ENCODE measurements around the gene ZNF287.
"Not testable (repeated sequence)": the region's sequence is repeated elsewhere in the genome, so short reads cannot be mapped to it uniquely, and the experiment has no call there.

The ZNF287 gene

GRCh38 chr17:16552637-16553045 lies 16.4 kb downstream of the ZNF287 start:
- H3K4me3 ChIP-seq (ENCODE audit: low read length), result no peak overlapping the region
- no peak overlapping the region for H3K27ac ChIP-seq (ENCODE audit: low read length)
- no peaks in the 10 kb centered on the region for H3K4me1 ChIP-seq (ENCODE audit: control insufficient read depth, low read depth, low read length)
- no peak overlapping the region for H3K9ac ChIP-seq (ENCODE audit: low read length)
- peaks cover 56% of the 10 kb centered on the region for H3K9me3 ChIP-seq (ENCODE audit: control insufficient read depth, low read depth, low read length)
- H3K36me3 ChIP-seq (ENCODE audit: control insufficient read depth, low read depth, low read length), result peaks cover 10% of the 10 kb centered on the region
- no peaks in the 10 kb centered on the region for H3K27me3 ChIP-seq (ENCODE audit: control insufficient read depth, insufficient read depth, low read length)

DNA sequence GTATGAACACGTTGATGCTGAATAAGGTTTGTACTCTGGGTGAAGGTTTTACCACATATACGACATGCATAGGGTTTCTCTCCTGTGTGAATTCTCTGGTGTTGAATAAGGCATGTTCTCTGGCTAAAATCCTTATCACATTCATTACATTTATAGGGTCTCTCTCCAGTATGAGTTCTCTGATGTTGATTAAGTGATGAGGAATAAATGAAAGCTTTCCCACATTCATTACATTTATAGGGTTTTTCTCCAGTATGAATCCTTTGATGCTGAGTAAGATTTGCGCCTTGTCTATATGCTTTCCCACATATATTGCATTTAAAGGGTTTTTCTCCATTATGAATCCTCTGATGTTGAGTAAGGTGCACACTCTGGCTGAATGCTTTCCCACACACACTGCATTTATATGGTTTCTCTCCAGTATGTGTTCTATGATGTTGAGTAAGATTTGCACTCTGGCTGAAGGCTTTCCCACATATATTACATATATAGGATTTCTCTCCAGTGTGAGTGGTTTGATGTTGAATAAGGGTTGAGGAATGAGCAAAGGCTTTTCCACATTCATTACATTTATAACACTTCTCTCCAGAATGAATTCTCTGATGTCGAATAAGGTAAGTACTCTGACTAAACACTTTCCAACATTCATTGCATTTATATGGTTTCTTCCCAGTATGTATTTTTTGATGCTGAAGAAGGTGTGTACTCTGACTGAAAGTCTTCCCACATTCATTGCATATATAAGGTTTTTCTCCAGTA lies 16.9 kb downstream of the ZNF287 start:
- Histone ChIP-seq H3K27me3 (ENCODE audit: control insufficient read depth, insufficient read depth, low read length) (no peaks in the 10 kb centered on the region), H3K27ac (ENCODE audit: low read length) (no peak overlapping the region), H3K9ac (ENCODE audit: low read length) (no peak overlapping the region), H3K4me1 (ENCODE audit: control insufficient read depth, low read depth, low read length) (no peaks in the 10 kb centered on the region), H3K9me3 (ENCODE audit: control insufficient read depth, low read depth, low read length) (peaks cover 62% of the 10 kb centered on the region), H3K36me3 (ENCODE audit: control insufficient read depth, low read depth, low read length) (peaks cover 10% of the 10 kb centered on the region), H3K4me3 (ENCODE audit: low read length) (no peak overlapping the region)

DNA sequence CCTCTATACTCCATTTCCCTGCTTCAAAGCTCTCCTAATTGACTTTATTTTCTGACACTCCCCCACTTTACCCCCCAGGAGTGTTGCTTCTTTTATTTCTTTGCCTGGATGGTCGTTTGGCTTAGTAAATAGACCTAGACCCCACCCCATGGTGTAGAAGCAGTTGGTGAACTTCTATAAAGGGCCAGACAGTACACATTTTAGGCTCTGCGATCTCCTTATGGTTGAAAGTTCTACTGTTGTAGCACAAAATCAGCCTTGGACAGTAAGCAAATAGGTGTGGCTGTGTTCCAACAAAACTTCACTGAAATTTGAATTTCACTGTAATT lies 31.9 kb downstream of the ZNF287 start:
- no peaks in the 10 kb centered on the region for H3K36me3 ChIP-seq (ENCODE audit: control insufficient read depth, low read depth, low read length)
- peaks cover 5% of the 10 kb centered on the region for H3K4me1 ChIP-seq (ENCODE audit: control insufficient read depth, low read depth, low read length)
- peak overlapping the region; percentile 30 for H3K9ac ChIP-seq (ENCODE audit: low read length)
- no peaks in the 10 kb centered on the region for H3K9me3 ChIP-seq (ENCODE audit: control insufficient read depth, low read depth, low read length)
- H3K4me3 ChIP-seq (ENCODE audit: low read length), result no peak overlapping the region
- no peaks in the 10 kb centered on the region for H3K27me3 ChIP-seq (ENCODE audit: control insufficient read depth, insufficient read depth, low read length)
- no peak overlapping the region for H3K27ac ChIP-seq (ENCODE audit: low read length)

GRCh38 chr17:16534236-16534635 lies 34.8 kb downstream of the ZNF287 start:
- Histone ChIP-seq H3K27ac (ENCODE audit: low read length) (no peak overlapping the region), H3K27me3 (ENCODE audit: control insufficient read depth, insufficient read depth, low read length) (peaks cover under 1% of the 10 kb centered on the region), H3K4me1 (ENCODE audit: control insufficient read depth, low read depth, low read length) (peaks cover 5% of the 10 kb centered on the region), H3K4me3 (ENCODE audit: low read length) (no peak overlapping the region), H3K36me3 (ENCODE audit: control insufficient read depth, low read depth, low read length) (no peaks in the 10 kb centered on the region), H3K9ac (ENCODE audit: low read length) (no peak overlapping the region), H3K9me3 (ENCODE audit: control insufficient read depth, low read depth, low read length) (no peaks in the 10 kb centered on the region)

- no peak overlapping the region for H3K9ac ChIP-seq (ENCODE audit: low read length)
- H3K27ac ChIP-seq (ENCODE audit: low read length), result no peak overlapping the region
- peaks cover 5% of the 10 kb centered on the region for H3K27me3 ChIP-seq (ENCODE audit: control insufficient read depth, insufficient read depth, low read length)
- no peaks in the 10 kb centered on the region for H3K9me3 ChIP-seq (ENCODE audit: control insufficient read depth, low read depth, low read length)
- H3K4me1 ChIP-seq (ENCODE audit: control insufficient read depth, low read depth, low read length), result peaks cover 1% of the 10 kb centered on the region
- H3K4me3 ChIP-seq (ENCODE audit: low read length), result no peak overlapping the region
- H3K36me3 ChIP-seq (ENCODE audit: control insufficient read depth, low read depth, low read length), result no peaks in the 10 kb centered on the region
These were observed 39.1 kb downstream of the ZNF287 start for GRCh38 chr17:16529906-16530305.

- no peak overlapping the region for H3K4me3 ChIP-seq (ENCODE audit: low read length)
These were observed 41.7 kb downstream of the ZNF287 start for GRCh38 chr17:16527298-16527697.

GRCh38 chr17:16525556-16525955 lies 43.4 kb downstream of the ZNF287 start:
- H3K9ac ChIP-seq (ENCODE audit: low read length); H3K27me3 ChIP-seq (ENCODE audit: control insufficient read depth, insufficient read depth, low read length); H3K9me3 ChIP-seq (ENCODE audit: control insufficient read depth, low read depth, low read length); H3K36me3 ChIP-seq (ENCODE audit: control insufficient read depth, low read depth, low read length); H3K4me3 ChIP-seq (ENCODE audit: low read length); H3K4me1 ChIP-seq (ENCODE audit: control insufficient read depth, low read depth, low read length); H3K27ac ChIP-seq (ENCODE audit: low read length): not testable (repeated sequence)

More at GRCh38 chr17:16527298-16527697, 41.7 kb downstream of the ZNF287 start:
- H3K36me3 ChIP-seq (ENCODE audit: control insufficient read depth, low read depth, low read length), result no peaks in the 10 kb centered on the region
- no peak overlapping the region for H3K27ac ChIP-seq (ENCODE audit: low read length)
- H3K9ac ChIP-seq (ENCODE audit: low read length), result no peak overlapping the region
- H3K4me1 ChIP-seq (ENCODE audit: control insufficient read depth, low read depth, low read length), result no peaks in the 10 kb centered on the region
- peaks cover 5% of the 10 kb centered on the region for H3K27me3 ChIP-seq (ENCODE audit: control insufficient read depth, insufficient read depth, low read length)
- no peaks in the 10 kb centered on the region for H3K9me3 ChIP-seq (ENCODE audit: control insufficient read depth, low read depth, low read length)

DNA sequence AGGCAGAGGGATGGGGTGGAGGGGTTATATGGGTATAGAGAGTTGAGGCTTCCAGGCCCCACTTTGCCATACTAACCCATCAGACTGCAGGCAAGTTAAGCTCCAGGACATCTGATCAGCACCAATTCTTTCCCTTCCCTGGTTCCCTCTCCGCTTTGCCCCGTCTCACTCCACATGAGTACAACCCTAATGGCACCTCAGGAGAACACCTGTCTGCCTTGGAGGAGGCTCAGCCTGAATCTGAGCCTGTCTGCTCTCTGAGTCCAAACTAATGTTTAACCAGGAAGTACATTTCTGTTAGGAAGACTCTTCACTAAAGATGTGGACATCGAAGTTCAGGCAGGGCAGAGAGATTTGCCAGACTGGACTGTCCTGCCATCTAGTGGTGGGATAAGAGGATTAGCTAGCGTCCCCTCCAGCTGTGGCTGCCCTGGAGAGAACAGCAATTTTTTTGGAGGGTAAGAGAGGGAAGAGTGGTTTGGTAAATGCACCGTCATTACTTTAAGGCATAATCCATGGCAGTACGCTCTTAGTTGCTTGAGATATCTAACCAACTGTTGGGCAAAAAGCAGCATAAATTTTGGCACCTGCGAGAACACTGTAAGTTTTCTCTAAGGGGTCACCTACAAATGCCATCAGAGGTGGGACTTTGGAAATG lies 47.8 kb downstream of the ZNF287 start:
- H3K27ac ChIP-seq (ENCODE audit: low read length), result no peak overlapping the region
- no peak overlapping the region for H3K4me3 ChIP-seq (ENCODE audit: low read length)
- no peaks in the 10 kb centered on the region for H3K9me3 ChIP-seq (ENCODE audit: control insufficient read depth, low read depth, low read length)
- no peak overlapping the region for H3K9ac ChIP-seq (ENCODE audit: low read length)
- H3K27me3 ChIP-seq (ENCODE audit: control insufficient read depth, insufficient read depth, low read length), result peaks cover 6% of the 10 kb centered on the region
- no peaks in the 10 kb centered on the region for H3K36me3 ChIP-seq (ENCODE audit: control insufficient read depth, low read depth, low read length)
- H3K4me1 ChIP-seq (ENCODE audit: control insufficient read depth, low read depth, low read length), result peaks cover 8% of the 10 kb centered on the region

DNA sequence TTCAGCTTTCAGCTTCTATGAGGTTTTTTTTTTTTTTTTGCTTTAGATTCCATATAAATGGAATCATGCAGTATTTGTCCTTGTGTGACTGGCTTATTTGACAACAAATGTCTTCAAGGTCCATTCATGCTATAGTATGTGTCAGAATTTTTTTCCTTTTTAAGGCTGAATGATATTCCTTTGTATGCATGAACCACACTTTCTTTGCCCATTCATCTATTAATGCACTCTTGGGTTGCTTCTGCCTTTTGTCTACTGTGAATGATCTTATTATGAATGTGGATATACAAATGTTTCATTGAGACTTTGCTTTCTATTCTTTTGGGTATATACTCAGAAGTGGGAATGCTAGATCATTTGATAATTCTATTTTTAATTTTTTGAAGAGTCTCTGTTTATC lies 50.0 kb downstream of the ZNF287 start:
- peaks cover 9% of the 10 kb centered on the region for H3K4me1 ChIP-seq (ENCODE audit: control insufficient read depth, low read depth, low read length)
- peaks cover 6% of the 10 kb centered on the region for H3K27me3 ChIP-seq (ENCODE audit: control insufficient read depth, insufficient read depth, low read length)
- H3K4me3 ChIP-seq (ENCODE audit: low read length), result no peak overlapping the region
- no peak overlapping the region for H3K9ac ChIP-seq (ENCODE audit: low read length)
- no peak overlapping the region for H3K27ac ChIP-seq (ENCODE audit: low read length)
- H3K9me3 ChIP-seq (ENCODE audit: control insufficient read depth, low read depth, low read length), result no peaks in the 10 kb centered on the region
- no peaks in the 10 kb centered on the region for H3K36me3 ChIP-seq (ENCODE audit: control insufficient read depth, low read depth, low read length)

- Histone ChIP-seq H3K9ac (ENCODE audit: low read length) (no peak overlapping the region), H3K27me3 (ENCODE audit: control insufficient read depth, insufficient read depth, low read length) (peaks cover 6% of the 10 kb centered on the region), H3K36me3 (ENCODE audit: control insufficient read depth, low read depth, low read length) (no peaks in the 10 kb centered on the region), H3K4me1 (ENCODE audit: control insufficient read depth, low read depth, low read length) (peaks cover 12% of the 10 kb centered on the region), H3K4me3 (ENCODE audit: low read length) (no peak overlapping the region), H3K27ac (ENCODE audit: low read length) (no peak overlapping the region), H3K9me3 (ENCODE audit: control insufficient read depth, low read depth, low read length) (no peaks in the 10 kb centered on the region)
These were observed 51.5 kb downstream of the ZNF287 start for GRCh38 chr17:16517477-16517876.

DNA sequence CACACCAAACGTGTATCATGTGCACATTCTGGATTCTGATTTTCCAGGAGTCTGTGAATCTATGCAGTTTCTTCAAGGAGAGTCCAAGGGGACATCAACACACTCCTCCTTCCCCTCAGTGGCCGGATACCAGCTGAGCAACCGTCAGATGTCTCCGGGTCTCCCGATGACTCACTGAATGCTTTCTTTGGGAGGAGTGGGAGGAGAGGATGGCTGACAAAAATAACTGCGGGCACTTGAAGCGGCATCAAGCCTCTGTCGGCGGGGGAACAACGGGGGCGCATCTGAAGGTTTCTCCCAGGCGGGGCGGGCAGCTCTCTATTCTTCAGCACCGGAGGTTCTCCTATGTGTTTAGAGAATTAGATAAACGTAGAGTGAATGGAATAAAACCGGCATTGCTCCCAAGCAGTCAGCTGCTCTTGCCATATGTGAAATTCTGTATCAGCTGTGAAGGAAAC lies 52.4 kb downstream of the ZNF287 start:
- Histone ChIP-seq H3K27ac (ENCODE audit: low read length) (no peak overlapping the region), H3K9ac (ENCODE audit: low read length) (no peak overlapping the region), H3K9me3 (ENCODE audit: control insufficient read depth, low read depth, low read length) (no peaks in the 10 kb centered on the region), H3K4me1 (ENCODE audit: control insufficient read depth, low read depth, low read length) (peaks cover 20% of the 10 kb centered on the region), H3K36me3 (ENCODE audit: control insufficient read depth, low read depth, low read length) (no peaks in the 10 kb centered on the region), H3K27me3 (ENCODE audit: control insufficient read depth, insufficient read depth, low read length) (peaks cover 6% of the 10 kb centered on the region), H3K4me3 (ENCODE audit: low read length) (no peak overlapping the region)

DNA sequence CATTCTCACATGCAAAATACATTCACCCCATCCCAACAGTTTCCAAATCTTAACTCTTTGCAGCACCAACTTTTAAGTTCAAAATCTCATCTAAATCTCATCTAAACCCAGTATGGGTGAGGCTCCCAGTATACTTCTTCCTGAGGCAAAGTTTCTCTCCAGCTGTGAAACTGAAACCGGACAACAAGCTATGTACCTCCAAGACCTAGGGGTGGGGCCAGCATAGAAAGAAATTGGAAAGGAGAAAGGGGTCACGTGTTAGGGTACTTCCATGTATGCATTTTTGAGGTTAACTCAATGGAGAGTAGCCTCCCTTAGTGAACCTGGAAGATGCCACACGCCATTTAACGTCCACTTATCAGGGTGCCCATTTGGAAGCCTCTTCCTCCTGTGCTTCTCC lies 53.1 kb downstream of the ZNF287 start:
- peaks cover 6% of the 10 kb centered on the region for H3K27me3 ChIP-seq (ENCODE audit: control insufficient read depth, insufficient read depth, low read length)
- no peak overlapping the region for H3K27ac ChIP-seq (ENCODE audit: low read length)
- no peaks in the 10 kb centered on the region for H3K36me3 ChIP-seq (ENCODE audit: control insufficient read depth, low read depth, low read length)
- no peak overlapping the region for H3K9ac ChIP-seq (ENCODE audit: low read length)
- H3K4me3 ChIP-seq (ENCODE audit: low read length), result no peak overlapping the region
- H3K9me3 ChIP-seq (ENCODE audit: control insufficient read depth, low read depth, low read length), result no peaks in the 10 kb centered on the region
- H3K4me1 ChIP-seq (ENCODE audit: control insufficient read depth, low read depth, low read length), result peaks cover 24% of the 10 kb centered on the region

Data from iPS-18a (cell line).